ENCODE results near the gene MYT1. TPM values are rescaled to one million over a fixed set of nuclear protein-coding genes. Genes with fewer than 3 reads are reported as not detected.

The MYT1 gene
- polyA plus RNA-seq, 1 of the 3 experiments (the other 2 are of a cell fraction), result 0.10 TPM

DNA sequence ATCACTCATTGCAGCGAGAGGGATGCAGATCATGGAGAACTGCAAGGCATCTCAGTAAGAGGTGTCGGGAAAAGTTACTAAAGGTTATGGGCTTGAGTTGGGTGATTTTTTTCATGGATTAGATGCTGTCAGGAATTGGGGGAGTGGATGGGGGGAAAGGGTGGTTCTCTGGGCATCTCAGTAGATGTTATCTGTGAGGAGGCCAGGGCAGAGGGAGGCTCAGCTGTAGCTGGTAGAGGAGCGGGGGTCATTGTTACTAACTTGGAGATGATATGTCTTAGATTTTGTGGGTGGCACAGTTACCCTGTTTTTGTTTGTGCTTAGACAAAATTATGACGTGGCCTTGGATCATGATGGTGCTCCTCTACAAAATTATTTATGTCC lies 88.7 kb downstream of the MYT1 start:
- Histone ChIP-seq H3K36me3 (replicated peaks in 1 of 2; ENCODE audit: control insufficient read depth in 1 of 2, insufficient read depth in 2 of 2, low read length in 1 of 2) (no peaks in the 10 kb centered on the region), H3K27me3 (ENCODE audit: insufficient read depth) (no peaks in the 10 kb centered on the region; the same call in none of the 2 replicates), H3K4me3 (ENCODE audit: low read depth in 2 of 2, low read length in 1 of 2) (no peak overlapping the region), H3K9ac (no peak overlapping the region), H3F3A (replicated peaks; ENCODE audit: insufficient read depth) (no peaks in the 10 kb centered on the region), H4K20me1 (ENCODE audit: insufficient read depth) (no peaks in the 10 kb centered on the region; the same call in 1 of the 2 replicates), H3K79me2 (ENCODE audit: insufficient read depth) (peaks cover 20% of the 10 kb centered on the region), H3K9me3 (no peaks in the 10 kb centered on the region), H2AFZ (ENCODE audit: low read depth) (no peak overlapping the region), H3K4me2 (no peak overlapping the region), H3K9me2 (no peaks in the 10 kb centered on the region), H3K4me1 (ENCODE audit: control insufficient read depth in 1 of 2, insufficient read depth in 2 of 2, low read depth in 1 of 2, low read length in 1 of 2) (peaks cover 6 to 21% of the 10 kb centered on the region in 2 experiments; a peak in 3 of 4 replicates), H3K27ac (ENCODE audit: low read depth in 2 of 2, low read length in 1 of 2) (no peak overlapping the region)
- POLR2A ChIA-PET, result no interaction called here
- WGBS (ENCODE audit: low lambda C conversion rate), result 82% methylated on average over 4 of the region's 4 CpGs
- CTCF ChIA-PET, result interaction anchor here (1.1 kb wide), 1 partner anchor 33 kb away, joined by 3 read pairs; no protein-coding TSS in a partner anchor
- TF ChIP-seq SIN3A (IDR thresholded peaks at IDR 0.05; ENCODE audit: borderline replicate concordance, low read depth, low read length) (no peak), SMC3 (IDR thresholded peaks at IDR 0.05; ENCODE audit: low read depth, low read length) (no peak)
- DNase-seq, result no peak

DNA sequence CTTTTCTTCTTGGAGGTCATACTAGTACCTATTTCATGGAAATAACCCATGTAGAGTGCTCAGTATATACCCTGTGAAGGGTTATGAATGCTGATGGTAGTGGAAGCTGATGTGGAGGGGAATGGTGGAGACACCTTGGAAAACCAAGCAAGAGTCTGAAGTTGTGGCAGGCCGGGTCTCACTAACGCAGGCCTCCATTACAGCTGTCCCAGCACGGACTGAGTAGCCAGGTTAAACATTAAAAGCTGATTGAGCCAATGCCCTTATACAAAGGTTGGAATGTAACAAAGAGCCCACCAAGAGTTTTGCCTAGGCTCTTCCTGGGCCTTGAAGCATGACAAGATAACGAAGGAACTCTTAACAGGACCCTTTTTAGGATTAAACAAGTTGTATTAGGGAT lies 89.2 kb downstream of the MYT1 start:
- H2AFZ ChIP-seq (ENCODE audit: low read depth), result no peak overlapping the region
- peaks cover 6 to 21% of the 10 kb centered on the region in 2 experiments; a peak in 3 of 4 replicates for H3K4me1 ChIP-seq (ENCODE audit: control insufficient read depth in 1 of 2, insufficient read depth in 2 of 2, low read depth in 1 of 2, low read length in 1 of 2)
- H3K9me3 ChIP-seq, result no peaks in the 10 kb centered on the region
- TF ChIP-seq RAD21 (IDR thresholded peaks at IDR 0.05; ENCODE audit: low read length), result no peak
- TF ChIP-seq, protein P1, sequence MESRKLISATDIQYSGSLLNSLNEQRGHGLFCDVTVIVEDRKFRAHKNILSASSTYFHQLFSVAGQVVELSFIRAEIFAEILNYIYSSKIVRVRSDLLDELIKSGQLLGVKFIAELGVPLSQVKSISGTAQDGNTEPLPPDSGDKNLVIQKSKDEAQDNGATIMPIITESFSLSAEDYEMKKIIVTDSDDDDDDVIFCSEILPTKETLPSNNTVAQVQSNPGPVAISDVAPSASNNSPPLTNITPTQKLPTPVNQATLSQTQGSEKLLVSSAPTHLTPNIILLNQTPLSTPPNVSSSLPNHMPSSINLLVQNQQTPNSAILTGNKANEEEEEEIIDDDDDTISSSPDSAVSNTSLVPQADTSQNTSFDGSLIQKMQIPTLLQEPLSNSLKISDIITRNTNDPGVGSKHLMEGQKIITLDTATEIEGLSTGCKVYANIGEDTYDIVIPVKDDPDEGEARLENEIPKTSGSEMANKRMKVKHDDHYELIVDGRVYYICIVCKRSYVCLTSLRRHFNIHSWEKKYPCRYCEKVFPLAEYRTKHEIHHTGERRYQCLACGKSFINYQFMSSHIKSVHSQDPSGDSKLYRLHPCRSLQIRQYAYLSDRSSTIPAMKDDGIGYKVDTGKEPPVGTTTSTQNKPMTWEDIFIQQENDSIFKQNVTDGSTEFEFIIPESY (IDR thresholded peaks at IDR 0.05; ENCODE audit: borderline replicate concordance, low read depth), result no peak
- TF ChIP-seq FOXM1 (IDR thresholded peaks at IDR 0.05; ENCODE audit: low read depth), result no peak
- TF ChIP-seq RFX5 (IDR thresholded peaks at IDR 0.05; ENCODE audit: low read length), result no peak
- TF ChIP-seq, protein P2, sequence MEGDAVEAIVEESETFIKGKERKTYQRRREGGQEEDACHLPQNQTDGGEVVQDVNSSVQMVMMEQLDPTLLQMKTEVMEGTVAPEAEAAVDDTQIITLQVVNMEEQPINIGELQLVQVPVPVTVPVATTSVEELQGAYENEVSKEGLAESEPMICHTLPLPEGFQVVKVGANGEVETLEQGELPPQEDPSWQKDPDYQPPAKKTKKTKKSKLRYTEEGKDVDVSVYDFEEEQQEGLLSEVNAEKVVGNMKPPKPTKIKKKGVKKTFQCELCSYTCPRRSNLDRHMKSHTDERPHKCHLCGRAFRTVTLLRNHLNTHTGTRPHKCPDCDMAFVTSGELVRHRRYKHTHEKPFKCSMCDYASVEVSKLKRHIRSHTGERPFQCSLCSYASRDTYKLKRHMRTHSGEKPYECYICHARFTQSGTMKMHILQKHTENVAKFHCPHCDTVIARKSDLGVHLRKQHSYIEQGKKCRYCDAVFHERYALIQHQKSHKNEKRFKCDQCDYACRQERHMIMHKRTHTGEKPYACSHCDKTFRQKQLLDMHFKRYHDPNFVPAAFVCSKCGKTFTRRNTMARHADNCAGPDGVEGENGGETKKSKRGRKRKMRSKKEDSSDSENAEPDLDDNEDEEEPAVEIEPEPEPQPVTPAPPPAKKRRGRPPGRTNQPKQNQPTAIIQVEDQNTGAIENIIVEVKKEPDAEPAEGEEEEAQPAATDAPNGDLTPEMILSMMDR (IDR thresholded peaks at IDR 0.05), result no peak
- TF ChIP-seq, protein P3, sequence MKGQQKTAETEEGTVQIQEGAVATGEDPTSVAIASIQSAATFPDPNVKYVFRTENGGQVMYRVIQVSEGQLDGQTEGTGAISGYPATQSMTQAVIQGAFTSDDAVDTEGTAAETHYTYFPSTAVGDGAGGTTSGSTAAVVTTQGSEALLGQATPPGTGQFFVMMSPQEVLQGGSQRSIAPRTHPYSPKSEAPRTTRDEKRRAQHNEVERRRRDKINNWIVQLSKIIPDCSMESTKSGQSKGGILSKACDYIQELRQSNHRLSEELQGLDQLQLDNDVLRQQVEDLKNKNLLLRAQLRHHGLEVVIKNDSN (IDR thresholded peaks at IDR 0.05; ENCODE audit: borderline replicate concordance, low read depth), result no peak
- TF ChIP-seq SIN3A (IDR thresholded peaks at IDR 0.05; ENCODE audit: borderline replicate concordance, low read depth, low read length), result no peak
- TF ChIP-seq RCOR1 (IDR thresholded peaks at IDR 0.05; ENCODE audit: low read length), result no peak
- no peak for TF ChIP-seq NFIC (IDR thresholded peaks at IDR 0.05; ENCODE audit: borderline replicate concordance)
- no peak for TF ChIP-seq SMC3 (IDR thresholded peaks at IDR 0.05; ENCODE audit: low read depth, low read length)
- no peak for TF ChIP-seq GABPA (IDR thresholded peaks at IDR 0.05; ENCODE audit: low read depth)
- no peak for TF ChIP-seq RXRA (IDR thresholded peaks at IDR 0.05; ENCODE audit: borderline replicate concordance, low read depth)
- TF ChIP-seq, protein P4, sequence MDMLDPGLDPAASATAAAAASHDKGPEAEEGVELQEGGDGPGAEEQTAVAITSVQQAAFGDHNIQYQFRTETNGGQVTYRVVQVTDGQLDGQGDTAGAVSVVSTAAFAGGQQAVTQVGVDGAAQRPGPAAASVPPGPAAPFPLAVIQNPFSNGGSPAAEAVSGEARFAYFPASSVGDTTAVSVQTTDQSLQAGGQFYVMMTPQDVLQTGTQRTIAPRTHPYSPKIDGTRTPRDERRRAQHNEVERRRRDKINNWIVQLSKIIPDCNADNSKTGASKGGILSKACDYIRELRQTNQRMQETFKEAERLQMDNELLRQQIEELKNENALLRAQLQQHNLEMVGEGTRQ (IDR thresholded peaks at IDR 0.05; ENCODE audit: borderline replicate concordance, low read depth, low read length), result no peak
- no peak for TF ChIP-seq MXI1 (IDR thresholded peaks at IDR 0.05; ENCODE audit: low read depth, low read length)
- no peak for TF ChIP-seq POLR2AphosphoS5 (IDR thresholded peaks at IDR 0.05; ENCODE audit: low read depth, low read length)
- TF ChIP-seq TCF12 (IDR thresholded peaks at IDR 0.05), result no peak
- no peak for TF ChIP-seq GATA2 (CRISPR knock-in tag; IDR thresholded peaks at IDR 0.05)
- TF ChIP-seq, protein P5, sequence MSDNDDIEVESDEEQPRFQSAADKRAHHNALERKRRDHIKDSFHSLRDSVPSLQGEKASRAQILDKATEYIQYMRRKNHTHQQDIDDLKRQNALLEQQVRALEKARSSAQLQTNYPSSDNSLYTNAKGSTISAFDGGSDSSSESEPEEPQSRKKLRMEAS (IDR thresholded peaks at IDR 0.05; ENCODE audit: low read depth), result no peak
- no peak overlapping the region for H3K4me2 ChIP-seq
- H3F3A ChIP-seq (replicated peaks; ENCODE audit: insufficient read depth), result no peaks in the 10 kb centered on the region
- H4K20me1 ChIP-seq (ENCODE audit: insufficient read depth), result no peaks in the 10 kb centered on the region; the same call in 1 of the 2 replicates
- DNase-seq, result no peak
- ChIA-PET POLR2A (no interaction called here), CTCF (interaction anchor here (1.1 kb wide), 1 partner anchor 33 kb away, joined by 3 read pairs; no protein-coding TSS in a partner anchor)
- H3K27me3 ChIP-seq (ENCODE audit: insufficient read depth), result no peaks in the 10 kb centered on the region; the same call in none of the 2 replicates
- H3K9ac ChIP-seq, result no peak overlapping the region
- peaks cover 25% of the 10 kb centered on the region for H3K79me2 ChIP-seq (ENCODE audit: insufficient read depth)
- H3K9me2 ChIP-seq, result no peaks in the 10 kb centered on the region
- WGBS (ENCODE audit: low lambda C conversion rate), result 79% methylated on average over 4 of the region's 4 CpGs
- H3K36me3 ChIP-seq (replicated peaks in 1 of 2; ENCODE audit: control insufficient read depth in 1 of 2, insufficient read depth in 2 of 2, low read length in 1 of 2), result no peaks in the 10 kb centered on the region
- H3K4me3 ChIP-seq (ENCODE audit: low read depth in 2 of 2, low read length in 1 of 2), result no peak overlapping the region
- H3K27ac ChIP-seq (ENCODE audit: low read depth in 2 of 2, low read length in 1 of 2), result no peak overlapping the region
